Measurements from ENCODE around the gene APBA3. TPM values are rescaled to one million over a fixed set of nuclear protein-coding genes. Genes with fewer than 3 reads are reported as not detected.

The APBA3 gene
- total RNA-seq, 2 experiments from 2014 or later = 55.8 to 64.7 TPM

GRCh38 chr19:3710265-3710812 is 51.2 kb downstream of the APBA3 start:
- ChIA-PET CTCF (interaction anchor here (0.6 kb wide), 1 partner anchor 157 kb away, joined by 6 read pairs; no protein-coding TSS in a partner anchor), POLR2A (no interaction called here)
- Mint-ChIP-seq H3K4me3 (no peak overlapping the region), H3K36me3 (ENCODE audit: low read depth) (no peaks in the 10 kb centered on the region), H3K4me1 (peaks cover 4% of the 10 kb centered on the region), H3K27me3 (peaks cover 5% of the 10 kb centered on the region), H3K9me3 (no peaks in the 10 kb centered on the region), H3K27ac (no peak overlapping the region)
- no peak for DNase-seq

DNA sequence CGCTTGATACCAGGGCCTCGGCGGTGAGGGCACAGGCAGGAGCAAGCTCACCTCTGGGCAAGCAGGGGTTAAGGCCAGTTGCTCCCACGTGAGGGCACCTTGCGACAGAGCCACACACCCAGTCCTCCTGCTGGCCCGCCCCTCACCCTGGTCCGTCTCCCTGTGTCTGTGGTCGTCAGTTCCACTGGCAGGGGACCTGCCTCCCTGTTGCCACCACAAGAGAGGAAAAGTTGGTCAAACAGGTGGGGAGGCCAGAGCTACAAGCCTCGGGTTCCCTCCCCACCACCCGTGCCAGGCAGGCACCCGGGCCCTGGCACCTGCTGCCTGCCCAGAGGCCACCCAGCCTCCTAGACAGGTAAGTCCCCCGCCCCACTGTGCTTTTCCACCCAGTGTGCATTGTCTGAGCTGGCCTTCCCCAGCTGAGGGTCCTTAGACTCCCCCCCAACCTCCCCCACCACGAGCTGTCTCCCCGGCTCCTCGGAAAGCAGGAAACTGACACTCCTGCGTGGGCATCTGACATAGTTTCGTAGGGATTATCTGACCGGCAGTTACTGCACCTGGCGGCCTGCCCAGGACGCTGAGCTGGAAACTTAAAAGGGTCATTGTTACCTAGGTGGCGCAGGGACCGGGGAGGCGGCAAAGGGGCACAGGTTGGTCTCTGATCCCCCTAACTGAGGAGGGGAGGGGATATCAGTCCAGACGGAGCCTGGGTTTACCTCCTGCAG is 53.1 kb downstream of the APBA3 start, which contains the start of gene TJP3:
Gene TJP3 (plus strand): TSS at position 178 of the 725 bp plus-strand sequence. CDS start 20,049 bp downstream, outside the sequence.
- Mint-ChIP-seq H3K27ac (no peak within 1 kb of the TSS), H3K4me1 (peaks cover 5% of the 10 kb centered on the region), H3K36me3 (ENCODE audit: low read depth) (no peaks in the 10 kb centered on the region), H3K9me3 (no peaks in the 10 kb centered on the region), H3K27me3 (peaks cover 7% of the 10 kb centered on the region), H3K4me3 (no peak within 1 kb of the TSS)
- no peak for DNase-seq
- CTCF ChIA-PET = interaction anchor here (0.6 to 2.8 kb wide), 3 partner anchors 18 to 1267 kb away, joined by 3 to 11 read pairs (median 4); no protein-coding TSS in a partner anchor
- POLR2A ChIA-PET = interaction anchor here (0.9 kb wide), 1 partner anchor 13 kb away, joined by 3 read pairs; no protein-coding TSS in a partner anchor

- H3K4me1 Mint-ChIP-seq = peaks cover 5% of the 10 kb centered on the region
- H3K27me3 Mint-ChIP-seq = peaks cover 7% of the 10 kb centered on the region
- H3K27ac Mint-ChIP-seq = no peak overlapping the region
- H3K4me3 Mint-ChIP-seq = no peak overlapping the region
- ChIA-PET POLR2A (interaction anchor here (0.9 kb wide), 1 partner anchor 13 kb away, joined by 3 read pairs; no protein-coding TSS in a partner anchor), CTCF (interaction anchor here (0.5 to 2.8 kb wide), 3 partner anchors 18 to 125 kb away, joined by 3 to 11 read pairs (median 4); no protein-coding TSS in a partner anchor)
- no peaks in the 10 kb centered on the region for H3K9me3 Mint-ChIP-seq
- no peaks in the 10 kb centered on the region for H3K36me3 Mint-ChIP-seq (ENCODE audit: low read depth)
- no peak for DNase-seq
These were observed 53.7 kb downstream of the APBA3 start for GRCh38 chr19:3707868-3708206.

GRCh38 chr19:3701200-3701599 is 60.3 kb downstream of the APBA3 start:
- DNase-seq = no peak
- H3K27ac Mint-ChIP-seq = no peak overlapping the region
- peaks cover 21% of the 10 kb centered on the region for H3K4me1 Mint-ChIP-seq
- no peaks in the 10 kb centered on the region for H3K9me3 Mint-ChIP-seq
- CTCF ChIA-PET = interaction anchor here (0.8 to 2.1 kb wide), 2 partner anchors 11 to 61 kb away, joined by 5 to 6 read pairs; partner anchors contain the start of gene MRPL54
- H3K27me3 Mint-ChIP-seq = peaks cover 6% of the 10 kb centered on the region
- no peaks in the 10 kb centered on the region for H3K36me3 Mint-ChIP-seq (ENCODE audit: low read depth)
- POLR2A ChIA-PET = no interaction called here
- H3K4me3 Mint-ChIP-seq = peak overlapping the region; percentile 41

Other genes starting within 250 kb of the APBA3 start
- gene TEKTIP1, start 222.5 kb downstream of the APBA3 start, total RNA-seq = 1 to 10 TPM; 4.3 to 6.6 TPM
- gene MFSD12, start 204.1 kb downstream of the APBA3 start, total RNA-seq = 10 to 100 TPM; 51.4 to 55.1 TPM
- gene HMG20B, start 188.7 kb downstream of the APBA3 start, total RNA-seq = 10 to 100 TPM; 52.9 to 53.4 TPM
- gene GIPC3, start 176.2 kb downstream of the APBA3 start, total RNA-seq = under 1 TPM; 0.15 to 0.20 TPM
- gene TBXA2R, start 154.8 kb downstream of the APBA3 start, total RNA-seq = under 1 TPM; 0.20 to 0.23 TPM
- 10 to 100 TPM; 20.5 to 21.6 TPM for gene CACTIN, start 134.9 kb downstream of the APBA3 start, total RNA-seq
- gene PIP5K1C, start 61.2 kb downstream of the APBA3 start, total RNA-seq = 10 to 100 TPM; 18.3 to 19.6 TPM
- 1 to 10 TPM; 1.4 to 1.7 TPM for gene TJP3, start 53.3 kb downstream of the APBA3 start, total RNA-seq
- 10 to 100 TPM; 71.5 to 75.8 TPM for gene MRPL54, start 990 bp upstream of the APBA3 start, total RNA-seq
- gene RAX2, start 10.5 kb upstream of the APBA3 start, total RNA-seq = not detected
- 10 to 100 TPM; 13.9 to 15.9 TPM for gene MATK, start 24.7 kb upstream of the APBA3 start, total RNA-seq
- gene ZFR2, start 107.3 kb upstream of the APBA3 start, total RNA-seq = under 1 TPM; 0.28 to 0.35 TPM
- not detected for gene ATCAY, start 119.0 kb upstream of the APBA3 start, total RNA-seq
- gene NMRK2, start 171.4 kb upstream of the APBA3 start, total RNA-seq = not detected
- gene DAPK3, start 209.4 kb upstream of the APBA3 start, total RNA-seq = 10 to 100 TPM; 41.3 to 42.7 TPM
- 1,000 to 10,000 TPM; 1,543 to 1,592 TPM for gene EEF2, start 223.8 kb upstream of the APBA3 start, total RNA-seq
- gene PIAS4, start 246.0 kb upstream of the APBA3 start, total RNA-seq = 10 to 100 TPM; 28.6 to 33.2 TPM